Suprapubic skin (tissue), 3 donors: ENCODE data around the gene CCDC127.

Experiments
- CTCF ChIP-seq, 2 donors: fragments of 200-600 bp in 1 of 2; fragments of 450-650 bp in 1 of 2; sonication (generic) in 1 of 2; IDR thresholded peaks; one replicate each; pipeline ENCODE4 v1.5.1; 2016 to 2019; ENCODE audit warnings: antibody characterized with exemption in 2 of 2, mild to moderate bottlenecking in 1 of 2, moderate library complexity in 1 of 2
- EP300 ChIP-seq: sonication (generic); formaldehyde crosslinking; IDR thresholded peaks from one replicate; pipeline ENCODE4 v1.6.1; 2017; ENCODE audit warnings: antibody characterized with exemption
- POLR2A ChIP-seq, 2 donors: fragments of 450-650 bp; IDR thresholded peaks; one replicate each; pipeline ENCODE4 v1.6.1; 2017; ENCODE audit warnings: antibody characterized with exemption in 2 of 2, mild to moderate bottlenecking in 2 of 2, moderate library complexity in 2 of 2

GRCh38 chr5:231661-232060 lies 13.7 kb upstream of the CCDC127 start:
- no peak for TF ChIP-seq CTCF (IDR thresholded peaks at IDR 0.05)
- no peak for TF ChIP-seq POLR2A (IDR thresholded peaks at IDR 0.05)
- TF ChIP-seq EP300 = no peak
